GM19467 (cell line): Measurements from ENCODE around the gene HMX2.

Experiments
- ATAC-seq: cut with Tn5 transposase; IDR thresholded peaks from one replicate; pipeline ENCODE4 v1.9.1; 2021; ENCODE audit warnings: mild to moderate bottlenecking, moderate library complexity; ENCODE audit not compliant: unreplicated experiment

Gene HMX2

GRCh38 chr10:123136806-123137642, 10.9 kb upstream of the HMX2 start:
- ATAC-seq = no peak

GRCh38 chr10:123139165-123139520, 8.8 kb upstream of the HMX2 start:
- no peak for ATAC-seq

- ATAC-seq = no peak
Measured at GRCh38 chr10:123139521-123140163, 8.3 kb upstream of the HMX2 start.

GRCh38 chr10:123140164-123140982, 7.6 kb upstream of the HMX2 start:
- ATAC-seq = no peak

GRCh38 chr10:123140983-123141390, 6.9 kb upstream of the HMX2 start:
- no peak for ATAC-seq

GRCh38 chr10:123141791-123142700, 5.9 kb upstream of the HMX2 start:
- no peak for ATAC-seq

GRCh38 chr10:123142701-123143161, 5.2 kb upstream of the HMX2 start:
- no peak for ATAC-seq

GRCh38 chr10:123143162-123143824, 4.6 kb upstream of the HMX2 start:
- no peak for ATAC-seq

- no peak for ATAC-seq
Measured at GRCh38 chr10:123143825-123144168, 4.1 kb upstream of the HMX2 start.

GRCh38 chr10:123144697-123145541, 3.0 kb upstream of the HMX2 start:
- no peak for ATAC-seq

- no peak for ATAC-seq
Measured at GRCh38 chr10:123145542-123146012, 2.4 kb upstream of the HMX2 start.

GRCh38 chr10:123146013-123146893, 1.7 kb upstream of the HMX2 start:
- ATAC-seq = no peak

- no peak for ATAC-seq
Measured at GRCh38 chr10:123146894-123147634, 872 bp upstream of the HMX2 start.

GRCh38 chr10:123148414-123149161, 652 bp downstream of the HMX2 start:
- ATAC-seq = no peak

- no peak for ATAC-seq
Measured at GRCh38 chr10:123149162-123149567, 1.2 kb downstream of the HMX2 start.

GRCh38 chr10:123149568-123150270, 1.8 kb downstream of the HMX2 start:
- ATAC-seq = no peak
